HG02759 (cell line): ENCODE data around the gene ACAD11.
"Not testable (repeated sequence)": the region's sequence is repeated elsewhere in the genome, so short reads cannot be mapped to it uniquely, and the experiment has no call there.

Experiments used
- ATAC-seq: cut with Tn5 transposase; IDR thresholded peaks from one replicate; pipeline ENCODE4 v1.9.1; 2021; ENCODE audit warnings: mild to moderate bottlenecking, moderate library complexity; ENCODE audit not compliant: unreplicated experiment

The ACAD11 gene

DNA sequence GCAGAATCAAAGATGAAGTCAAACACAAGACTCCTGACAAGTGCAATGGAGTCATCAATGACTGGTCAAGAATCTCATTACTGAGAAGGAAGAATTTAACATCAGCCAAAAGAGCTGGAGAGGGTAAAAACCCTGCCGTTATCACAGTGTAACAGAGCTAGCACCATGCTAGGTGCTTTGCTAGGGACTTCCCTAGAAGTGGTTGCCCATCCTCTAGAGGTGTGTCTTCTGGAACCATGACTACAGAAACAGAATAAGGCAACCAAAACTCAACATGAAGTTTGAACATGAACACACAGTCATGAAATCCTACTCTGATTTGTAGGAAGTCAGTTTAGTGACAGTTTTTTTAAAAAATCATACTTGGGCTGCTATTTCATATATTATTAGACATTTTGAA, 9.5 kb downstream of the ACAD11 start:
- no peak for ATAC-seq

DNA sequence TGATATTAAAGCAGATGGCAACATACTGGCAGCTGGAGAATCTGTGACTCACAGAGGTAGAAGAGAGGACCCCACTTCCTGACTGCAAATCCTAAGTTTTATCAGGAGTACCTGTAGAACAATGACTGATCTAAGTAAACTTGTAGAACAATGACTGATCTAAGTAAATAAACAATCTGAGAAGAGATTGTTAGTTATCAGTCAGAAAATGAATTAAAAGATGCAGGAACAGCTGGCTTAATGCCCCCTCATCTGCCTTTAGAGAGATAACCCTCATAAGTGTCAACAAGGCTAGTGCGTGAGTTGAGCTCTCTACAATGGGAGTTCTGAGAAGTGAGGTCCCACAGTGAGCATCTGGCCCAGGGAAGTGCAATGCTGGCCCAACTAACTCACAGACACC, 14.6 kb downstream of the ACAD11 start:
- no peak for ATAC-seq

DNA sequence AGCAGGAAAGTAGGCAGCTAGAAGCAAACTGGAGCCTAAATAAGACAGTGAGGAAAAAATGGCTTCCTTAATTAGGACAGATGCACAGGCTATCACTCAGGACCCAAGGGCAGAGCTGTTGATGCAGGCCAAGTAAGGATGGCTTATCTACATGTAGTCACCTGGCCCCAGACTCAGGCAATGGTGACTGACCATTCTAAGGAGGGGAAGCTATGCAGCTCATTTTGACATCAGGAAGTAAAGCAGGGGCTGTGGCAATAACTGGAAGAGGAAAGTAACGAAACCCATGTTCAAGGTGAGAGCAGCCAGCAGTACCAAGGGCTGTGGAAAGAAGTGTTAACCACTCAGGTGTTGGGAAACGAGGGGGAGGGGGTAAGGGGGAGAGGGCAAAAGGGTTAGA, 16.2 kb downstream of the ACAD11 start:
- no peak for ATAC-seq

DNA sequence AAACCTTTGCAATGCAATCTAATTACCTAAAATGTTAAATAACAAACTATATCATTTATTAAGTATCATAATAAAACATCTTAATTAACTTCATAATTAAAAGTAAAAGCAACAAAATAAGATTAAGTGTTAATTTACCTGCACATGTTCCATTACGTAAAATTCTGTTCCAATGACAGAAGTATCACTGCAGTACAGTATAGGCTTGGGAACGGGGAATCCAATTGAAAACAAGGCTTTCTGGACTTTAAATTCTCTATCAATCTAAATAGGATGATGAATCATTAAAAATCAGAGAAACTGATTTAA, 17.1 kb downstream of the ACAD11 start:
- no peak for ATAC-seq

DNA sequence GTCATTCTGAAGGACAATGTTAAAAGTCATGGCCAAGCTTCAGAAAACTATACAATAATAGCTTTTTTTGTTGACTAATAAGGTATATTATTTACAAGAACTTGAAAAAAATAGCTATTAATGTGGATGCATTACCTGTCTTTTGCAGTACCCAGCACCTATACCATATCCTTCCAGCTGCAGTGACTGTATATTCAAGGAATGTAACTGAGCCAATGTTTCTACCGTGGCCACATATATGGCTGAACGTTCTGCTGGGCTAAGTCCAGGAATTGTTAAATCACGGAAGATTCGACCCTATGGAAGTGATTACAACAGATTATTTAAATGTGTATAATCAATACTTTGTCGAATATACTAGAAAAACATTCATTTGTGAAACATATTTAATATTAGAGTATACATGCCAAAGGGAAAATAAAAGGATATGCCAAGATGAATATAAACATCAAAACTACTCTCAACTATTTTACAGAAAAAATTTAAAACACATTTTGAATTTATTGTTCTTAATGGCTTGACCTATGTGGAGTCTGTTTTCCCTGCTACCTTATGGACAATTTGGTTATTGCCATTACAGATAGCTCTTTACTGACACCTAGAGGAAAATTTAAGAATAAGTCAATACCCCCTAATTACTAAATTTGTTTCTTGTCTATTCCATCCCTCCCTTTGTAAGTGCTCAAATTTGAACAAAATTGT, 17.6 kb downstream of the ACAD11 start:
- ATAC-seq: no peak

DNA sequence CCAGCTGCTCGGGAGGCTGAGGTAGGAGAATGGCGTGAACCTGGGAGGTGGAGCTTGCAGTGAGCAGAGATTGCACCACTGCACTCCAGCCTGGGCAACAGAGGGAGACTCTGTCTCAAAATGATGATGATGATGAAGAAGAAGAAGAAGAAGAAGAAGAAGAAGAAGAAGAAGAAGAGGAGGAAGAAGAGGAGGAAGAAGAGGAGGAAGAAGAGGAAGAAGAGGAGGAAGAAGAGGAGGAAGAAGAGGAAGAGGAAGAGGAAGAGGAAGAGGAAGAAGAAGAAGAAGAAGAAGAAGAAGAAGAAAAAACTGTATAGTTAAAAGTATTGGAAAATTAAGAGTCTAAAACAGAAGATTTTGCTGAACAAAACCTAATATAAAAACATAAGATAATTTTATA, 18.2 kb downstream of the ACAD11 start:
- ATAC-seq: not testable (repeated sequence)

DNA sequence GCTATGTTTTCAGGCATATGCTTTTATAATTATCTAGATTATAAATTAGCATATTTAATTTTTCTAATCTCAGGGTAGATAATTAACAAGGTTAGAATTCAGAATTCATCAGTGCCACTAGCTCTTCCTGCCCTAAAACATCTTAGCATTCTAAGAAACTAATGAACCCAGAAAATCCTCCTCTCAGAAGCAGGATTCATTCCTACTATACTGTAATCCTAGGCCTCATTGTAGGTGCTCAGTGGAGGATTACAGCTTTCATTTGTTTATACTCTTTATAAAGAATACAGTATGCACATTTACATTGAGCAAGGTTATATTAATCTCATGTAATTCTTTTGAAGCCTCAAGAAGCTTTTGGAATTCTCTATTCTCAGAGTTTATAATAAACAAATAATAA, 20.9 kb downstream of the ACAD11 start:
- no peak for ATAC-seq

DNA sequence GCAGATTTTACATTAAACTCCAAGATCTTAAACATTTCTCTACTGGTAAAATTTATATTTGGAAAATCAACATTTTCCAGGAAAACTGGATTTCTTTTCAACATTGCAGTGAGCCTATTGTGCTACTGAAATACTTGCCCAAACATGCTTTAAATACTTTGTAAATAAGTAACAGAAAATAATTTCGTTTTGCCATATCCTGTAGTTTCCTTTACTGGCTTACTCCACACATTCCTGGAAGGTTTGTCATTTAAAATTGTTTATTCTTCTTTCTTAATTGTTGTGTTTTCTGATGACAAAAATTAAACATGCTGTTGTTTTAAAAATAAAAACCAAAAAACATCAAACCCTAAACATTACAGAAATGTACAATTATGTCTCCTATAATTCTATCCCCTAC, 22.0 kb downstream of the ACAD11 start:
- no peak for ATAC-seq

DNA sequence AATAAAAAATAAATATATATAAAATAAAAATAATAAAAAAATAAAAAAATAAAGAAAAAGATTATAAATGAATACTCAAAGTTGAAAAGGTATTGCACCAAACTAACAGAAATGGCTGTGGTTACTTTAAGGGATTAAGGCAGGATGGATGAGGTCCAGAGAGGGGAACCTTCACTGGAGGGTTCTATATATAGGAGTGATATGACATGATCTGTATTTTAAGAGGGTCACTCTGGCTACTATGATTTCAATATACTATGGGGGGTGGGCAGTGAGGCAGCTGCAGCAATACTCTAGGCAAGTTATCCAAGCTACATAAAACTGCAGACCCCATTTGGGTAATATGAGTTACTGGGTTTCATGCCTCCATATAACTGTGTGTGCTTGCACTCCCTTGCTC, 24.6 kb downstream of the ACAD11 start:
- ATAC-seq: no peak

DNA sequence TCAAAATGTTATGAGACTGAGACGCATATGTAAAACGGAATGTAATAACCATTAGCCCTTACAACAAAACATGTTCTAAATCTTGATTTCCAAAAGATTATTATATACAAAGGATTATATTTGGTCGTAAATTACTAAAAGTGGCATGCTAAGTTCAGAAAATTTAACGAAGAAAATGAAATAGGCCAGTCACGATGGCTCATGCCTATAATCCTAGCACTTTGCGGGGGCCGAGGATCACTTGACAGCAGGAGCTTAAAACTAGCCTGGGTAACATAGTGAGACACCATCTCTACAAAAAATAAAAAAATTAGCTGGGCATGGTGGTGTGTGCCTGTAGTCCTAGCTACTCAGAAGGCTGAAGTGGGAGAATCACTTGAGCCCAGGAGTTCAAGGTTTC, 29.0 kb downstream of the ACAD11 start:
- ATAC-seq: no peak

DNA sequence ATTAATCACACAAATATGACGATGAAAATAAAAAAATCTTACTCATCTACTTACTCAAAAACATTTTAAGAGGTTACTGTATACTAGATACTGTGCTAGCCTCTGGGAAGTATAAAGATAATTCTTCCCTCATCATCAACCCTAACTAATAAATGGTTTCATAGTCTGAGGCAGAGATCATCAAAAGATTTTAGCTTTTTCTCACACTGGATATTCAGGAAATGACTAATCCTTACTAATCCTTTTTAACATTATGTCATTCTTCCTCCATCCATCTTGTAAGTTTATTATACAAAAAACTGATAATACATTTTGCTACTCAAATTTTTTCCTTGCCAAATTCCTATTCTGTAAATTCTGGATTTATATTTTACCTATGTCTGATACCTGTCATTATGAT, 29.7 kb downstream of the ACAD11 start:
- no peak for ATAC-seq

DNA sequence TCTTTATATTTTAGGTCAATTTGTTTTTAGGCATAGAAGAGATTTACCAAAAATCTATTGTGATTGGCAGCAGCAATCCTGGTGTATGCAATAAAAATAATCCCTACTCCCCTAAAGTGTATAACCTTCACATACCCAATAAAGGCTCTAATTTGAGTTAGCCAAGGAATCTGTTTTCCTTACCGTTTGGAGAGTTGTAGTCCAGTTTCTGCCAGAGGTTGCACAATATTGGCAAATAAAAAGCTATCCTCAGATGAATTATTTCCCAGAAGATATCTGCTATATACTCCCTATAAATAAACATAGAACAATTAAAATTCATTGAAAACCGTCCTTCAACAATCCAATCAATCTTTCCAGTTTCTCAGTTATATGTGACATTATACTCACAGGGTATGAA, 31.5 kb downstream of the ACAD11 start:
- no peak for ATAC-seq

DNA sequence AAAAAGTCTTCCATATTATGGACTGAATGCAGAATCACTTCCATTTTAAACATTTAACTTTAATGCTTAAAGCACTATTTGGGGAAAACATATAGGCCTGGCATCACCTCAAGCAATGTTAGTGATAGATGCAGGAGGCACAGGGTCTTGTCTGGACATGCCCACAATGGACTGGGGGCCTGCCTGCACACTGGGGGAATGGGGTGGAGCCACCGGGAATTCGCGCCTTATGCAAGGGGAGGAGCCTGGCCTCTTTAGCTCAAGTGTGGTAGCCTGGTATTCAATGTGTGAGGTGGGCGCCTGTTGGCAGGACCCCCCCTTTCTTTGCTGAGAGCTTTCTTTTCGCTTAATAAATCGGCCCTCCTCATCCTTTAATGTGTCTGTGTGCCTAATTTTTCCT, 32.7 kb downstream of the ACAD11 start:
- no peak for ATAC-seq

DNA sequence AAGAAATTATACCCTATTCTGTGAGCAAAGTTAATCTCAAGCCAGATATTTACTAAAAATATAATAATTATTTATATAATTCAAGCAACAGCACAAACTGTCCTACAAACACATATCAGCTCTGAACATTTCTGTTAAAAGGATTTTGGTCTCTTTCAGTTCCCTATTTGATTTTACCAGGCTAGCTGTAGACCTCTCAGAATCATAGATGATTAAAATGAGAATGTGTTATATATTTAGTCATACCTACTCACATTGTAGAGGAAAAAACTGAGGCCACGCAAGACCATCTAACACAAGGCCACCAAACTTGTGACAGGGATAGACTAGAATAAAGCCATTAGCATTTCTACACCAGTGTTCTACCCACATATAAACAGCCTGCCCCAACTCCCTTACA, 34.0 kb downstream of the ACAD11 start:
- peak; percentile 87 for ATAC-seq

DNA sequence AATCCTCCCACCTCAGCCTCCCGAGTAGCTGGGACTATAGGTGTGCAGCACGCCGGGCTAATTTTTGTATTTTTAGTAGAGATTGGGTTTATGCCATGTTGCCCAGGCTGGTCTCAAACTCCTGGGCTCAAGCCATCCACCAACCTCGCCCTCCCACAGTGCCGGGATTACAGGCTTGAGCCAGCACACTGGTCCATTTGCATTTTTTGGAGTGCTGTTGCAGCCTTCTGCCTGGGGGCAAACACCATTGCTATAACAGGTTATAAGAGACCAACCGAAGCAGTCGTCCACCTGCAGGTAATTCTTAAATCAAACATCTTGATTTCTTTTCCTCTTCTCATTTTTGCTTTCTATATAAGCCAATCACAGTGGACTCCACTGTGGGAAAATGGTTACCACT, 34.8 kb downstream of the ACAD11 start:
- no peak for ATAC-seq

DNA sequence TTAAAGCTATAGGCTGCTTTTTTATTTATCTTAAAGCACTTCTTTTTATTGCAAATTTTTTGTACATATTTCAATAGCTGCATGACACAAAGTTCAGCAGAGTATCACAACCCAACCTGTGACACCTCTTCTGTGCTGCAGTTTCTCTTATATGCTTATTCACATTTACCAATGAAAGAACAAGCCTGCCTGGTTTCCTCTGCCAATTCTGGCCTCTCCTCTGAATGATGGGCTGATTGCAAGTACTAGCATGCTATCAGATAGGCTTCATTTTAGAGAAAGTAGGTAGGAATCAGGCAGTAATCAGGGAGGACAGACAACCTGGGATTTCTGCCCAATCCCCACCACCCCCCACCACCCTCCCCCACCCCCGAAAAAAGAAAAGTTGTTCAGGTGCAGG, 36.0 kb downstream of the ACAD11 start:
- no peak for ATAC-seq

DNA sequence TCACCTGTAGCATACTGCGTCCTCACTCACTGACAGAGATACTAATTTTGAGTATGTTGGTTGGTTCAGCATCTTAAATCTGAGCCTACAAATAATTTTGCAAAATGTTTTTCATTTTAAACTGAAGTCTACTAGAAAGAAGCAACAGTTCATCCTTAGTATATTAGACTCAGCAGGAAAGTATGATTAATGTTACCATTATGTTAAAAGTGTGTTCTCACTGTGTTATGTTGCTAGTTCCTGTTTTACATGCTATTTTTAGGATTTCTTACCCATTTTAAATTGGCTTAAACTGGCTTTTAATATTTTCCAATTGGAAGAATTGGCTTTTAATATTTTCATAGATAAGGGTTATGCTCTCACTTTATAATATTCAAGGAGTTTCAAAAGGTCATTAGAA, 36.8 kb downstream of the ACAD11 start:
- no peak for ATAC-seq

DNA sequence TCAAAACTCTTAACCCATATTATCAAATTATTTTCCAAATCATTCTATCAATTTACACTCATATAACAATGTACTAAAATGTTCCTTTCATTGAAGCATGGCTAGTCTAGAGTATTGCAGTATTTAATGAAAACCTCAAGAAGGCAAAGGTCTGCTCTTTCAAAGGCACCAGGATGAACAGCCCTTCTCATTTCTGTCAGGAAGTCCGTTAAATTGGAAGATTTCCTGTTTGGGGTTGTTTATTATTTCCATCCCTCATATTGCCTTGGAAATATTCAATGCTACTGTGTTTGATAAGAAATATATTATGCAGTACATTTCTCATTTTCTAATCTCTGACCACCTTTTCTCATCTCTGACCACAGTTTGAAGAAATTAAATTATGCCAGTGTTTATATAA, 37.5 kb downstream of the ACAD11 start:
- ATAC-seq: no peak

DNA sequence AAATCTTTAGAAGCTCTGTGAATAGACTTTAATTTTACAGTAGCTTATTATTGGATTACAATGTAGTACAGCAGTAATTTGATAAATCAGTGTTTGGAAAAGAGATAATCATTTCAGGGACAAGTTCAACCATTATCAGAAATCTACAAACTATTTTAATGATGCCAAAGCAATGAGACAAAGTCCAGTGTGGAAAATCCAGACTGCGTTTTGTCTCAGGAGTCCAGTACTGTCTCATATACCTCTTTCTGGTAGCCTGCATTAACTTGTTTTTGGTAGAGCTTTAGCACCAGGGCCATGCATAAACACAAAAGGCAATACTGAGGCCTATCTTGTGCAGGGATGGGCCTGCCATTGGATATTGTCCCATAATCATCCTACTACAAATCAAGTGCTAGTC, 42.8 kb downstream of the ACAD11 start:
- no peak for ATAC-seq

DNA sequence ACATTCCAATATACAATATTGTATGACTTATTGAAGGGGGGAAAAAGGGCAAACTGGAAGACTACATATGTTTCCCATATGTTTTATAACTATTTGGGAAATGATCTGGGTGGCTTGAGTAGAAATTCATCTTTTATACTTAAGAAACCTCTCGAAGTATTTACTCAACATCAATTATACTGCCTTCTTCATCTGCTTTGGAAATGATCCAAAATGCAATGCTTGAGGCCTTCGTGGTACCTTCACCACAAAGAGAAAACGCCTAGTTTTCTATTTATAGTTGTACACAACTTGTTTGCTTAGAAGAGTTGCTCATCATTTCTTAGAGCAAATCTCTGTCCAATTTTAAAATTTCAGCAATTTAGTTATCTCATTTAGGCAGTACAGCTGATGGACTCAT, 43.7 kb downstream of the ACAD11 start:
- ATAC-seq: no peak

DNA sequence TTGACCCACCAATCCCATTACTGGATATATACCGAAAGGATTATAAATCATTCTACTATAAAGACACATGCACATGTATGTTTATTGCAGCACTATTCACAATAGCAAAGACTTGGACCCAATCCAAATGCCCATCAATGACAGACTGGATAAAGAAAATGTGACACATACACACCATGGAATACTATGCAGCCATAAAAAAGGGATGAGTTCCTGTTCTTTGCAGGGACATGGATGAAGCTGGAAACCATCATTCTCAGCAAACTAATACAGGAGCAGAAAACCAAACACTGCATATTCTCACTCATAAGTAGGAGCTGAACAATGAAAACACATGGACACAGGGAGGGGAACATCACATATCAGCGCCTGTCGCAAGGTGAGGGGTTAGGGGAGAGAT, 44.3 kb downstream of the ACAD11 start:
- ATAC-seq: not testable (repeated sequence)

DNA sequence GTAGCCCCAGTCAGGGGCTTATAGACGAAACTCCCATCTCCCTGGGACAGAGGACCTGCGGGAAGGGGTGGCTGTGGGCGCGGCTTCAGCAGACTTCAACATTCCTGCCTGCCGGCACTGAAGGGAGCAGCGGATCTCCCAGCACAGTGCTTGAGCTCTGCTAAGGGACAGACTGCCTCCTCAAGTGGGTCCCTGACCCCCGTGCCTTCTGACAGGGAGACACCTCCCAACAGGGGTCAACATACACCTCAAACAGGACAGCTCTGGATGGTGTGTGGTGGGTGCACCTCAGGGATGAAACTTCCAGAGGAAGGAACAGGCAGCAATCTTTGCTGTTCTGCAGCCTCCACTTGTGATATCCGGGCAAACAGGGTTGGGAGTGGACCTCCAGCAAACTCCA, 53.0 kb downstream of the ACAD11 start:
- not testable (repeated sequence) for ATAC-seq

DNA sequence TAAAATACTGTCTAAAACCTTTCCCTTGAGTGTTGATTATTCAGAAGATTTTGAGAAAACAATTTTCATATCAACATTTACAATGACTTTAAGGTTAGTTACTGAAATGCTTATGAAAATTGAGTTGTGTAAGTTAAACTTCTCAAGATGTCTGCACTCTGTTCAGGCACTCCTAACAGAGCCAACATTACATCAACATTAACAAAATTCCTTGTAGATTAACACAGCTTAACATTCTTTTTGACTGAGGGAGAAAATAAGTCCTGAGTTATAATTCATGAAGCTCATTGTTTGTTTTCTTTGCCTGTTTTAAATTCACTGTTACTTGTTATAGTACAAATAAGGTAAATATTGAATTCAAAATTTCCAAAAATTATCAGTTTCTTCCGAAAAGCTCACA, 53.5 kb downstream of the ACAD11 start:
- no peak for ATAC-seq

DNA sequence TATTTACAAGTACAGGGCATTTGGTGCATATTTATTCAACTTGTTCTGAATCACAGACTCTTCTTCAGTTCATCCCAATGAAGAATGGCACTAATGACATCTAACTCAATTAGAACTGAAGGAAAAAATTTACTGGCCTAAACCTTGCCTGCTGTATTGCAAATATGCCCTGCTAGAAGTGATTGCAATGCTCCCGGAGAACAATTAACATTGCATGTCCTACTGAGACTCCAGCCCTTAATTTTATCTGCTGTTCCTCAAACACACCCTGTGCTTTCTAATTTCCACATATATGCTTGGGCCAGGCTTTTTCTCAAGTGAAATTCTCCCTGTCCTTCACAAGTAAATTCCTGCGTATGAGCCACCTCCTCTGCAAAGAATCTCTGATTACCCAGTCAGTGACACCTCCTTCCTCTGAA, 54.2 kb downstream of the ACAD11 start:
- ATAC-seq: no peak
